Gastrocnemius medialis (tissue), 4 donors: ENCODE results near the gene PLK4. TPM values are rescaled to one million over a fixed set of nuclear protein-coding genes. Genes with fewer than 3 reads are reported as not detected.

Experiments used
- ATAC-seq, 2 donors: fragments of 150-250 bp; one replicate each; pipeline ENCODE4 v1.9.1; 2016
- DNase-seq, 2 donors: peaks; one replicate each; pipeline ENCODE4 v3.0.0-alpha.2; 2019
- H3K27ac ChIP-seq, 4 donors: fragments of 200-600 bp; sonication (generic); 1 replicate in 1 of 4; 2 replicates in 3 of 4; pipeline ENCODE4 v1.5.1; 2016 to 2018; ENCODE audit warnings: mild to moderate bottlenecking in 2 of 4, moderate library complexity in 1 of 4
- H3K27me3 ChIP-seq, 3 donors: fragments of 200-600 bp; sonication (generic) in 2 of 3; 1 replicate in 1 of 3; 2 replicates in 2 of 3; pipeline versions ENCODE4 v1.5.1 to v1.6.0; 2016 to 2019; ENCODE audit warnings: mild to moderate bottlenecking in 1 of 3, moderate library complexity in 1 of 3
- H3K36me3 ChIP-seq, 2 donors: fragments of 200-600 bp; sonication (generic) in 1 of 2; one replicate each; pipeline ENCODE4 v1.5.1; 2017 to 2018
- H3K4me1 ChIP-seq, 2 donors: fragments of 200-600 bp; sonication (generic) in 1 of 2; one replicate each; pipeline ENCODE4 v1.5.1; 2016 to 2017; ENCODE audit warnings: mild to moderate bottlenecking in 2 of 2
- H3K4me3 ChIP-seq, 4 donors: fragments of 200-600 bp; sonication (generic) in 3 of 4; 1 replicate in 1 of 4; 2 replicates in 3 of 4; pipeline ENCODE4 v1.5.1; 2016 to 2019; ENCODE audit warnings: mild to moderate bottlenecking in 2 of 4
- H3K9me3 ChIP-seq, 3 donors: fragments of 200-600 bp; sonication (generic) in 2 of 3; 1 replicate in 1 of 3; 2 replicates in 2 of 3; pipeline ENCODE4 v1.5.1; 2016 to 2019
- CTCF ChIP-seq, 5 experiments: fragments of 450-650 bp in 3 of 5; fragments of 200-600 bp in 2 of 5; sonication (generic) in 2 of 5; IDR thresholded peaks in 4 of 5; conservative IDR thresholded peaks in 1 of 5; 1 replicate in 4 of 5; 2 replicates in 1 of 5; pipeline ENCODE4 v1.5.1; 2016 to 2019; ENCODE audit warnings: antibody characterized with exemption in 5 of 5, mild to moderate bottlenecking in 3 of 5, moderate library complexity in 3 of 5
- POLR2A ChIP-seq, 2 donors: fragments of 450-650 bp; IDR thresholded peaks; one replicate each; pipeline ENCODE4 v1.6.1; 2017; ENCODE audit warnings: antibody characterized with exemption in 2 of 2, mild to moderate bottlenecking in 2 of 2, moderate library complexity in 2 of 2
- in situ Hi-C, 4 donors: fragments of 200-750 bp; cut with MboI; loops; one replicate each; pipeline versions ENCODE4 v1.15.0 to v1.8.0; 2017; ENCODE audit warnings: low sequenced_read_pairs in 4 of 4
- intact Hi-C: fragments of 100-400 bp; cut with DNase I; formaldehyde crosslinking; loops from one replicate; pipeline ENCODE4 v1.15.1; 2023; ENCODE audit warnings: low total_unique reads
- total RNA-seq, 4 donors: library from RNA; depleted of rRNA; stranded (reverse); fragments of >200 nt; gene quantifications; one replicate each; pipeline versions ENCODE4 v1.1.0 to v1.2.3, GENCODE V29; 2016

The PLK4 gene
- total RNA-seq, 4 donors from 2014 or later, result 0.11 to 0.98 TPM; not detected in 2

- Histone ChIP-seq H3K27me3 (no peaks in the 10 kb centered on the region), H3K27ac (no peak overlapping the region), H3K4me1 (no peaks in the 10 kb centered on the region), H3K9me3 (peaks cover 0 to 10% (median 0%) of the 10 kb centered on the region in 3 donors), H3K36me3 (no peaks in the 10 kb centered on the region), H3K4me3 (no peak overlapping the region)
- DNase-seq (no peak), ATAC-seq (no peak)
- TF ChIP-seq POLR2A (IDR thresholded peaks at IDR 0.05) (no peak), CTCF (IDR thresholded peaks at IDR 0.05 in 4 of 5, conservative IDR thresholded peaks at IDR 0.05 in 1 of 5) (no peak)
- intact Hi-C loops (no loop called here), in situ Hi-C loops (no loop called here)
Measured at GRCh38 chr4:127846061-127846460, 34.6 kb upstream of the PLK4 start.

DNA sequence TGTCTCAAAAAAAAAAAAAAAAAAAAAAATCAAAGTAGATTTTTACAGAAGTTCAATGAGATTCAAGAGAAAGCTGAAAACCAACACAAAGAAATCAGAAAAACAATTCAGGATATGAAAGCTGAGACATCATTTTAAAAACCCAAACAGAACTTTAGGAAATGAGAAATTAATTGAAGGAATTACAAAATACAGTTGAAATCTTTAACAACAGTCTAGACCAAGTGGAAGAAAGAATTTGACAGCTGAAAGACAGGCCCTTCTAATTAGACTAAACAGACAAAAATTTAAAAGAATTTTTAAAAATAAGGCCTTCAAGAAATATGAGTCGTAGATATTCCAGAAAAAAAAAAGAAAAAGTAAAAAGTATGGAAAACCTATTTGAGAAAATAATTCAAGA, 33.9 kb upstream of the PLK4 start:
- no peak overlapping the region for H3K4me3 ChIP-seq
- H3K9me3 ChIP-seq, result peaks cover 0 to 10% (median 0%) of the 10 kb centered on the region in 3 donors
- intact Hi-C loops (no loop called here), in situ Hi-C loops (no loop called here)
- ATAC-seq (no peak), DNase-seq (no peak)
- TF ChIP-seq CTCF (IDR thresholded peaks at IDR 0.05 in 4 of 5, conservative IDR thresholded peaks at IDR 0.05 in 1 of 5) (no peak), POLR2A (IDR thresholded peaks at IDR 0.05) (no peak)
- no peaks in the 10 kb centered on the region for H3K36me3 ChIP-seq
- H3K4me1 ChIP-seq, result no peaks in the 10 kb centered on the region
- H3K27ac ChIP-seq, result no peak overlapping the region
- no peaks in the 10 kb centered on the region for H3K27me3 ChIP-seq

GRCh38 chr4:127849505-127850234, 31.0 kb upstream of the PLK4 start:
- no peak for DNase-seq
- in situ Hi-C loops, result no loop called here
- Histone ChIP-seq H3K4me3 (no peak overlapping the region), H3K27ac (no peak overlapping the region), H3K36me3 (no peaks in the 10 kb centered on the region), H3K9me3 (peaks cover 0 to 10% (median 0%) of the 10 kb centered on the region in 3 donors), H3K4me1 (no peaks in the 10 kb centered on the region), H3K27me3 (no peaks in the 10 kb centered on the region)
- ATAC-seq, result no peak
- intact Hi-C loops, result no loop called here
- TF ChIP-seq POLR2A (IDR thresholded peaks at IDR 0.05) (no peak), CTCF (IDR thresholded peaks at IDR 0.05 in 4 of 5, conservative IDR thresholded peaks at IDR 0.05 in 1 of 5) (no peak)

DNA sequence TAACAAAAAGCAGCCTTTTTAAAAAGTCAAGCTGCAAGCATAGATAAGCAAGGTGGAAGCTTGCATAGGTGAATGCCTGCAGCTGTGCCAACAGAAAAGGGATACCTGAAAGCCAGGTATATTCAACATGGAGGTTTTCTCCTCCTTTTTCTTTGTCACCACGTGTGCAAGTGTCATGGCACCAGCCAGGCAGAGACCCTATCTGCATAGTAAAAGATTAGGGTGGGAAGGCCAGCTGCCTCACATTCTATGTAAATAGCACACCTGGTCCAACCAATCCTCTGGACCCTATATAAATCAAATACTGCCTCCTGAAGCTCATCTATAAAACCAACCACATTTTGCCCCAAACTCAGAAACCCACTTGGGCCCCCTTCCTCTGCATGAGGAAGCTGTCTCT, 28.0 kb upstream of the PLK4 start:
- in situ Hi-C loops (no loop called here), intact Hi-C loops (no loop called here)
- H3K27me3 ChIP-seq, result no peaks in the 10 kb centered on the region
- ATAC-seq (no peak), DNase-seq (no peak)
- H3K36me3 ChIP-seq, result no peaks in the 10 kb centered on the region
- no peak overlapping the region for H3K27ac ChIP-seq
- no peak overlapping the region for H3K4me3 ChIP-seq
- H3K4me1 ChIP-seq, result no peaks in the 10 kb centered on the region
- H3K9me3 ChIP-seq, result peaks cover 0 to 10% (median 0%) of the 10 kb centered on the region in 3 donors
- no peak for TF ChIP-seq CTCF (IDR thresholded peaks at IDR 0.05 in 4 of 5, conservative IDR thresholded peaks at IDR 0.05 in 1 of 5)
- TF ChIP-seq POLR2A (IDR thresholded peaks at IDR 0.05), result no peak
